HEK293 (cell line): Measurements from ENCODE around the gene OR6B2.

Source experiments
- ZNF239 ChIP-seq: fragments of 450-650 bp; formaldehyde crosslinking; IDR thresholded peaks from 2 replicates; pipeline ENCODE4 v1.5.1; 2016; ENCODE audit warnings: missing biosample characterization, missing genetic modification characterization
- ZNF707 ChIP-seq: fragments of 450-650 bp; formaldehyde crosslinking; IDR thresholded peaks from 2 replicates; pipeline ENCODE4 v1.5.1; 2016; ENCODE audit warnings: missing biosample characterization, missing genetic modification characterization
- TF ChIP-seq, protein P1 (sequence below): fragments of 450-650 bp; formaldehyde crosslinking; IDR thresholded peaks from 2 replicates; pipeline ENCODE4 v1.5.1; 2016; ENCODE audit warnings: missing biosample characterization, missing genetic modification characterization
- TF ChIP-seq, protein P2 (sequence below): sonication (generic); formaldehyde crosslinking; IDR thresholded peaks from 2 replicates; pipeline ENCODE4 v1.8.1; 2022; ENCODE audit warnings: mild to moderate bottlenecking, moderate library complexity, missing genetic modification reagents
- TF ChIP-seq, protein P3 (sequence below): fragments of 450-650 bp; formaldehyde crosslinking; IDR thresholded peaks from 2 replicates; pipeline ENCODE4 v1.5.1; 2016; ENCODE audit warnings: missing biosample characterization, missing genetic modification characterization

DNA sequence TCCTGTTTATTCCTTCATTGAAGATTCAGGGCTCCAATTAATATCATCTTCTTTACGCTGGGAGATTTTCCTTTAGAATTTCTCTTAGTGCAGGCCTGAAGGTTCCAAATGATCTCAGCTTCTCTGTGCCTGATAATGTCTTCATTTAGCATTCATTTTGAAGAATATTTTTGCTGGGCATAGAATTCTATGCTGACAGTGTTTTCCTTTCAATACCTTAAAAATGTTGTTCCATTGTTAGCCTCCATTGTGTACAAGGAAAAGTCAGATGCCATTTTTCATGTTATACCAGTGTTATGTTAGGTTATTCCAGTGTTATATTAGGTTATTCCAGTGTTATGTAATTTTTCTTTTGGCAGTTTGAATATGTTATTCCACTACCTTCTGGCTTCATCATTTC is 38.0 kb upstream of the OR6B2 start:
- TF ChIP-seq, protein P1, sequence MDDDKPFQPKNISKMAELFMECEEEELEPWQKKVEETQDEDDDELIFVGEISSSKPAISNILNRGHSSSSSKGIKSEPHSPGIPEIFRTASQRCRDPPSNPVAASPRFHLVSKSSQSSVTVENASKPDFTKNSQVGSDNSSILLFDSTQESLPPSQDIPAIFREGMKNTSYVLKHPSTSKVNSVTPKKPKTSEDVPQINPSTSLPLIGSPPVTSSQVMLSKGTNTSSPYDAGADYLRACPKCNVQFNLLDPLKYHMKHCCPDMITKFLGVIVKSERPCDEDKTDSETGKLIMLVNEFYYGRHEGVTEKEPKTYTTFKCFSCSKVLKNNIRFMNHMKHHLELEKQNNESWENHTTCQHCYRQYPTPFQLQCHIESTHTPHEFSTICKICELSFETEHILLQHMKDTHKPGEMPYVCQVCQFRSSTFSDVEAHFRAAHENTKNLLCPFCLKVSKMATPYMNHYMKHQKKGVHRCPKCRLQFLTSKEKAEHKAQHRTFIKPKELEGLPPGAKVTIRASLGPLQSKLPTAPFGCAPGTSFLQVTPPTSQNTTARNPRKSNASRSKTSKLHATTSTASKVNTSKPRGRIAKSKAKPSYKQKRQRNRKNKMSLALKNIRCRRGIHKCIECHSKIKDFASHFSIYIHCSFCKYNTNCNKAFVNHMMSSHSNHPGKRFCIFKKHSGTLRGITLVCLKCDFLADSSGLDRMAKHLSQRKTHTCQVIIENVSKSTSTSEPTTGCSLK (tag by site-specific recombination), result no peak
- TF ChIP-seq, protein P2, sequence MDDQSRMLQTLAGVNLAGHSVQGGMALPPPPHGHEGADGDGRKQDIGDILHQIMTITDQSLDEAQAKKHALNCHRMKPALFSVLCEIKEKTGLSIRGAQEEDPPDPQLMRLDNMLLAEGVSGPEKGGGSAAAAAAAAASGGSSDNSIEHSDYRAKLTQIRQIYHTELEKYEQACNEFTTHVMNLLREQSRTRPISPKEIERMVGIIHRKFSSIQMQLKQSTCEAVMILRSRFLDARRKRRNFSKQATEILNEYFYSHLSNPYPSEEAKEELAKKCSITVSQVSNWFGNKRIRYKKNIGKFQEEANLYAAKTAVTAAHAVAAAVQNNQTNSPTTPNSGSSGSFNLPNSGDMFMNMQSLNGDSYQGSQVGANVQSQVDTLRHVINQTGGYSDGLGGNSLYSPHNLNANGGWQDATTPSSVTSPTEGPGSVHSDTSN, result no peak
- TF ChIP-seq ZNF239 (tag by site-specific recombination) (no peak), ZNF707 (tag by site-specific recombination) (no peak)
- TF ChIP-seq, protein P3, sequence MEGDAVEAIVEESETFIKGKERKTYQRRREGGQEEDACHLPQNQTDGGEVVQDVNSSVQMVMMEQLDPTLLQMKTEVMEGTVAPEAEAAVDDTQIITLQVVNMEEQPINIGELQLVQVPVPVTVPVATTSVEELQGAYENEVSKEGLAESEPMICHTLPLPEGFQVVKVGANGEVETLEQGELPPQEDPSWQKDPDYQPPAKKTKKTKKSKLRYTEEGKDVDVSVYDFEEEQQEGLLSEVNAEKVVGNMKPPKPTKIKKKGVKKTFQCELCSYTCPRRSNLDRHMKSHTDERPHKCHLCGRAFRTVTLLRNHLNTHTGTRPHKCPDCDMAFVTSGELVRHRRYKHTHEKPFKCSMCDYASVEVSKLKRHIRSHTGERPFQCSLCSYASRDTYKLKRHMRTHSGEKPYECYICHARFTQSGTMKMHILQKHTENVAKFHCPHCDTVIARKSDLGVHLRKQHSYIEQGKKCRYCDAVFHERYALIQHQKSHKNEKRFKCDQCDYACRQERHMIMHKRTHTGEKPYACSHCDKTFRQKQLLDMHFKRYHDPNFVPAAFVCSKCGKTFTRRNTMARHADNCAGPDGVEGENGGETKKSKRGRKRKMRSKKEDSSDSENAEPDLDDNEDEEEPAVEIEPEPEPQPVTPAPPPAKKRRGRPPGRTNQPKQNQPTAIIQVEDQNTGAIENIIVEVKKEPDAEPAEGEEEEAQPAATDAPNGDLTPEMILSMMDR (tag by site-specific recombination), result no peak
